ENCODE data around the gene MLNR.

DNA sequence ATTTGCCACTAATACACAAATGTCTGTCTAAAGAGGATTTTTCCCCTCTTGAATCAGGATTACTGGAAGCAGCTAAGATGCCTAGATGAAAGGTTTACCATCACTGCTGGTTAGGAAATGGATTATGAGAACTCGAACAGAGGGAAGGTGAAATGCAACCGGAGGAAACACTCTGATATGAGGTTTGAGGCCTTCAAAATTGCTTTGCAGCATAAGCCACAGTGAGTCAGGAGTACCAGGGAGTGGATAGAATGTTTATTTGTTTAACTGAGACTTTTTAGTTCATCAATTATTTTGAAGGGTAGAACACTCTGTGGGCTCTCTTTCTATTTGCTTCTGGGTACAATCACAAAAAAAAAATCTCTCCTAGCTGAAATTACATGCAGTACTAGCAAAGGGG, 45.7 kb downstream of the MLNR start:
- TF ChIP-seq, protein P1, sequence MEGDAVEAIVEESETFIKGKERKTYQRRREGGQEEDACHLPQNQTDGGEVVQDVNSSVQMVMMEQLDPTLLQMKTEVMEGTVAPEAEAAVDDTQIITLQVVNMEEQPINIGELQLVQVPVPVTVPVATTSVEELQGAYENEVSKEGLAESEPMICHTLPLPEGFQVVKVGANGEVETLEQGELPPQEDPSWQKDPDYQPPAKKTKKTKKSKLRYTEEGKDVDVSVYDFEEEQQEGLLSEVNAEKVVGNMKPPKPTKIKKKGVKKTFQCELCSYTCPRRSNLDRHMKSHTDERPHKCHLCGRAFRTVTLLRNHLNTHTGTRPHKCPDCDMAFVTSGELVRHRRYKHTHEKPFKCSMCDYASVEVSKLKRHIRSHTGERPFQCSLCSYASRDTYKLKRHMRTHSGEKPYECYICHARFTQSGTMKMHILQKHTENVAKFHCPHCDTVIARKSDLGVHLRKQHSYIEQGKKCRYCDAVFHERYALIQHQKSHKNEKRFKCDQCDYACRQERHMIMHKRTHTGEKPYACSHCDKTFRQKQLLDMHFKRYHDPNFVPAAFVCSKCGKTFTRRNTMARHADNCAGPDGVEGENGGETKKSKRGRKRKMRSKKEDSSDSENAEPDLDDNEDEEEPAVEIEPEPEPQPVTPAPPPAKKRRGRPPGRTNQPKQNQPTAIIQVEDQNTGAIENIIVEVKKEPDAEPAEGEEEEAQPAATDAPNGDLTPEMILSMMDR (IDR thresholded peaks at IDR 0.05) = no peak
- no peak for TF ChIP-seq POLR2A (IDR thresholded peaks at IDR 0.05)

Data from right lobe of liver (tissue), 4 donors.